Transverse colon (tissue), 4 donors: Measurements from ENCODE around the gene PPFIA1.

Experiments used
- EP300 ChIP-seq: sonication (generic); formaldehyde crosslinking; IDR thresholded peaks from one replicate; pipeline ENCODE4 v1.6.1; 2017; ENCODE audit warnings: antibody characterized with exemption, low read depth
- POLR2A ChIP-seq: fragments of 450-650 bp; IDR thresholded peaks from one replicate; pipeline ENCODE4 v1.6.1; 2016; ENCODE audit warnings: antibody characterized with exemption, mild to moderate bottlenecking, moderate library complexity
- POLR2AphosphoS5 ChIP-seq, 3 donors: sonication (generic); formaldehyde crosslinking; IDR thresholded peaks; one replicate each; pipeline ENCODE4 v1.6.1; 2016; ENCODE audit warnings: antibody characterized with exemption in 3 of 3
- TF ChIP-seq, protein P1 (sequence below), 5 experiments: fragments of 200-600 bp in 3 of 5; fragments of 450-650 bp in 2 of 5; sonication (generic) in 3 of 5; IDR thresholded peaks; 1 replicate in 2 of 5; 2 replicates in 3 of 5; pipeline ENCODE4 v1.5.1; 2016 to 2017; ENCODE audit warnings: antibody characterized with exemption in 5 of 5, inconsistent platforms in 3 of 5, mild to moderate bottlenecking in 2 of 5, moderate library complexity in 1 of 5

DNA sequence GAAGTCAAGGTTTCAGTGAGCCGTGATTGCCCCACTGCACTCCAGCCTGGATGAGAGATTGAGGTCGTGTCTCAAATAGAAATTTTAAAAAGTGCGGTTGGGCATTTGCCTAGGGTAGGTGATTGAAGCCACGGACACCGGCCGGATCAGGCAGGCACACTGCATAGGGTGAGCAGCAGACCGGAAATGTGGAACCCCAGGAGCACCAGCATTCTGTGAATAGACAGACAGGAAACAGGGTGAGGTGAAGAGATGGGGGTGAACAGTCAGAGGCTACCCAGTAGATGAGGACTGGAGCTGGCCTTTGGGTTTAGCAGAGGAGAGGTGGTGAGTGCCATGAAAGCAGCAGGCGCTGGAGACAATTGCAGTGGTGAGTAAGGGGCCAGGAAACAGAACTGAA lies 43.5 kb downstream of the PPFIA1 start:
- TF ChIP-seq, protein P1, sequence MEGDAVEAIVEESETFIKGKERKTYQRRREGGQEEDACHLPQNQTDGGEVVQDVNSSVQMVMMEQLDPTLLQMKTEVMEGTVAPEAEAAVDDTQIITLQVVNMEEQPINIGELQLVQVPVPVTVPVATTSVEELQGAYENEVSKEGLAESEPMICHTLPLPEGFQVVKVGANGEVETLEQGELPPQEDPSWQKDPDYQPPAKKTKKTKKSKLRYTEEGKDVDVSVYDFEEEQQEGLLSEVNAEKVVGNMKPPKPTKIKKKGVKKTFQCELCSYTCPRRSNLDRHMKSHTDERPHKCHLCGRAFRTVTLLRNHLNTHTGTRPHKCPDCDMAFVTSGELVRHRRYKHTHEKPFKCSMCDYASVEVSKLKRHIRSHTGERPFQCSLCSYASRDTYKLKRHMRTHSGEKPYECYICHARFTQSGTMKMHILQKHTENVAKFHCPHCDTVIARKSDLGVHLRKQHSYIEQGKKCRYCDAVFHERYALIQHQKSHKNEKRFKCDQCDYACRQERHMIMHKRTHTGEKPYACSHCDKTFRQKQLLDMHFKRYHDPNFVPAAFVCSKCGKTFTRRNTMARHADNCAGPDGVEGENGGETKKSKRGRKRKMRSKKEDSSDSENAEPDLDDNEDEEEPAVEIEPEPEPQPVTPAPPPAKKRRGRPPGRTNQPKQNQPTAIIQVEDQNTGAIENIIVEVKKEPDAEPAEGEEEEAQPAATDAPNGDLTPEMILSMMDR (IDR thresholded peaks at IDR 0.05), result no peak
- TF ChIP-seq POLR2A, result no peak
- no peak for TF ChIP-seq EP300
- no peak for TF ChIP-seq POLR2AphosphoS5 (IDR thresholded peaks at IDR 0.05)
